Suprapubic skin (tissue), 4 donors: ENCODE data around the gene CPNE5. TPM values are rescaled to one million over a fixed set of nuclear protein-coding genes. Genes with fewer than 3 reads are reported as not detected.

Experiments
- DNase-seq, 2 donors: peaks; one replicate each; pipeline ENCODE4 v3.0.0-alpha.2; 2019; ENCODE audit warnings: low spot score in 2 of 2
- H3K27ac ChIP-seq: fragments of 200-600 bp; sonication (generic); one replicate; pipeline ENCODE4 v1.5.1; 2019
- H3K27me3 ChIP-seq: fragments of 200-600 bp; sonication (generic); one replicate; pipeline ENCODE4 v1.5.1; 2019
- H3K36me3 ChIP-seq: fragments of 200-600 bp; sonication (generic); one replicate; pipeline ENCODE4 v1.5.1; 2019
- H3K4me1 ChIP-seq: fragments of 200-600 bp; sonication (generic); one replicate; pipeline ENCODE4 v1.5.1; 2019
- H3K4me3 ChIP-seq: fragments of 200-600 bp; sonication (generic); one replicate; pipeline ENCODE4 v1.5.1; 2019; ENCODE audit warnings: mild to moderate bottlenecking
- H3K9me3 ChIP-seq: fragments of 200-600 bp; sonication (generic); one replicate; pipeline ENCODE4 v1.5.1; 2019
- EP300 ChIP-seq: sonication (generic); formaldehyde crosslinking; IDR thresholded peaks from one replicate; pipeline ENCODE4 v1.6.1; 2017; ENCODE audit warnings: antibody characterized with exemption
- POLR2A ChIP-seq, 2 donors: fragments of 450-650 bp; IDR thresholded peaks; one replicate each; pipeline ENCODE4 v1.6.1; 2017; ENCODE audit warnings: antibody characterized with exemption in 2 of 2, mild to moderate bottlenecking in 2 of 2, moderate library complexity in 2 of 2
- POLR2AphosphoS5 ChIP-seq, 3 donors: sonication (generic); formaldehyde crosslinking; IDR thresholded peaks; one replicate each; pipeline ENCODE4 v1.6.1; 2017; ENCODE audit warnings: antibody characterized with exemption in 3 of 3
- WGBS: methylation state at CpG from one replicate; pipeline ENCODE4 v1.1.5; 2018; 5-methylcytosine and 5-hydroxymethylcytosine counted together
- total RNA-seq, 4 donors: library from RNA; depleted of rRNA; stranded (reverse); fragments of >200 nt; gene quantifications; one replicate each; pipeline ENCODE4 v1.1.0, GENCODE V29; 2016
- TF ChIP-seq, protein P1 (sequence below), 2 donors: fragments of 200-600 bp in 1 of 2; fragments of 450-650 bp in 1 of 2; sonication (generic) in 1 of 2; IDR thresholded peaks; one replicate each; pipeline ENCODE4 v1.5.1; 2016 to 2019; ENCODE audit warnings: antibody characterized with exemption in 2 of 2, mild to moderate bottlenecking in 1 of 2, moderate library complexity in 1 of 2

CPNE5 gene
- total RNA-seq, 4 donors from 2014 or later = 0.48 to 1.2 (median 0.90) TPM

DNA sequence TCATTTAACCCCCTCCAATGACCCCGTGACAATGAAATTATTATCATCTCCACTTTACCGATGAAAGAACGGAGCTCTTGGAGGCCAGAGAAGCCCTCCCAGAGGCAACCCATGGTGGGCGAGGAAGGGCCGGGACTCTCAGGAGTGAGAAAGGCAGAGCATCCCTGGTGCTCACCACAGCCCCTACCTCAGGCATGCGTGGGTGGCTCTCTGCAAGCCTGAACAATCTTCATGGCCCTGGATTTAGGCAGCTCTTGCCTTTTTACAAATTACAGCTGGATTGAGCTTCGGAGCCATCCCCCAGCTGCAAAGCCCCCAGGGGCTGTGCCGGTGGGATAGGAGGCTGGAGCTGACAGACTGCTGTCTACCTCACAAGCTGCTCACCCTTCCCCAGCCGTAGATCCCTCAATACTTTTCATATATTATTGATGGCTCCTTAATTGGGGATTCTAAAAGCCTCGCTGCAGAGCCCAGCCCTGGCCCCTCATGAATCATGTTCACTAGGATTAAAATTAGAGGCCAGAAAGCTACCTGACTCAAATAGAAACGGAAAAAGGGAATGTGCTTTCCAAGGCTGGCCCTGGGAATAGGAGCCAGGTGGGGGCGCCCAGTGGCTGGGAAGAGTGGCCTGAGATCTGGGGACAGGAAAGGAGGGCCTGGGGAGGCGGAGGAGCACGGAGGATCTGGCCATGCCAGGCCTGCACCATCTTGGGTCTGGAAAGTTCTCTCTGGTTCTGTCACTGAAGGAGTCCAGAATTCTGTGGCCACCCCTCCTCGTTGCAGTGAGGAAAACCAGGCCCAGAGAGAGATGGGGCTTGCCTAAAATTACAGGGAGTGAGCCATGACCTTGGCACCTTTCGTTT lies 29.1 kb downstream of the CPNE5 start:
- WGBS = 81% methylated on average over 16 of the region's 16 CpGs
- no peak for DNase-seq
- H3K9me3 ChIP-seq = no peaks in the 10 kb centered on the region
- H3K27ac ChIP-seq = no peak overlapping the region
- H3K4me3 ChIP-seq = no peak overlapping the region
- H3K36me3 ChIP-seq = no peaks in the 10 kb centered on the region
- H3K4me1 ChIP-seq = no peaks in the 10 kb centered on the region
- TF ChIP-seq POLR2AphosphoS5 (IDR thresholded peaks at IDR 0.05) = no peak
- TF ChIP-seq EP300 = no peak
- no peak for TF ChIP-seq POLR2A (IDR thresholded peaks at IDR 0.05)
- H3K27me3 ChIP-seq = no peaks in the 10 kb centered on the region

DNA sequence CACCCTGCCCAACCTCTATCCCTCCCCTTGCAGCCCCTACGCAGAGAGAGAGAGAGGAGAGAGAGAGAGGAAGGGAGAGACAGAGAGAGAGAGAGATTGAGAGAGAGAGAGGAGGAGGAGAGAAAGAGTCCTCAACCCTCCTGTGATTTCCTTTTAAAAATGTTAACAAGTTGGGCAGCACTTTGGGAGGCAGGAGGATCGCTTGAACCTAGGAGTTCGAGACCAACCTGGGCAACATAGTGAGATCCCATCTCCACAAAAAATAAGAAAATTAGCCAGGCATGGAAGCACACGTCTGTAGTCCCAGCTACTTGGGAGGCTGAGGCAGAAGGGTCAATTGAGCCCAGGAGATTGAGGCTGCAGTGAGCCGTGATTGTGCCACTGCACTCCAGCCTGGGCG lies 30.1 kb downstream of the CPNE5 start:
- H3K4me3 ChIP-seq = no peak overlapping the region
- no peak for DNase-seq
- H3K27me3 ChIP-seq = no peaks in the 10 kb centered on the region
- H3K9me3 ChIP-seq = no peaks in the 10 kb centered on the region
- no peak overlapping the region for H3K27ac ChIP-seq
- H3K4me1 ChIP-seq = no peaks in the 10 kb centered on the region
- H3K36me3 ChIP-seq = no peaks in the 10 kb centered on the region
- WGBS = 93% methylated on average over 6 of the region's 6 CpGs
- TF ChIP-seq, protein P1, sequence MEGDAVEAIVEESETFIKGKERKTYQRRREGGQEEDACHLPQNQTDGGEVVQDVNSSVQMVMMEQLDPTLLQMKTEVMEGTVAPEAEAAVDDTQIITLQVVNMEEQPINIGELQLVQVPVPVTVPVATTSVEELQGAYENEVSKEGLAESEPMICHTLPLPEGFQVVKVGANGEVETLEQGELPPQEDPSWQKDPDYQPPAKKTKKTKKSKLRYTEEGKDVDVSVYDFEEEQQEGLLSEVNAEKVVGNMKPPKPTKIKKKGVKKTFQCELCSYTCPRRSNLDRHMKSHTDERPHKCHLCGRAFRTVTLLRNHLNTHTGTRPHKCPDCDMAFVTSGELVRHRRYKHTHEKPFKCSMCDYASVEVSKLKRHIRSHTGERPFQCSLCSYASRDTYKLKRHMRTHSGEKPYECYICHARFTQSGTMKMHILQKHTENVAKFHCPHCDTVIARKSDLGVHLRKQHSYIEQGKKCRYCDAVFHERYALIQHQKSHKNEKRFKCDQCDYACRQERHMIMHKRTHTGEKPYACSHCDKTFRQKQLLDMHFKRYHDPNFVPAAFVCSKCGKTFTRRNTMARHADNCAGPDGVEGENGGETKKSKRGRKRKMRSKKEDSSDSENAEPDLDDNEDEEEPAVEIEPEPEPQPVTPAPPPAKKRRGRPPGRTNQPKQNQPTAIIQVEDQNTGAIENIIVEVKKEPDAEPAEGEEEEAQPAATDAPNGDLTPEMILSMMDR (IDR thresholded peaks at IDR 0.05) = no peak
- no peak for TF ChIP-seq POLR2AphosphoS5 (IDR thresholded peaks at IDR 0.05)
- no peak for TF ChIP-seq EP300
- no peak for TF ChIP-seq POLR2A (IDR thresholded peaks at IDR 0.05)

DNA sequence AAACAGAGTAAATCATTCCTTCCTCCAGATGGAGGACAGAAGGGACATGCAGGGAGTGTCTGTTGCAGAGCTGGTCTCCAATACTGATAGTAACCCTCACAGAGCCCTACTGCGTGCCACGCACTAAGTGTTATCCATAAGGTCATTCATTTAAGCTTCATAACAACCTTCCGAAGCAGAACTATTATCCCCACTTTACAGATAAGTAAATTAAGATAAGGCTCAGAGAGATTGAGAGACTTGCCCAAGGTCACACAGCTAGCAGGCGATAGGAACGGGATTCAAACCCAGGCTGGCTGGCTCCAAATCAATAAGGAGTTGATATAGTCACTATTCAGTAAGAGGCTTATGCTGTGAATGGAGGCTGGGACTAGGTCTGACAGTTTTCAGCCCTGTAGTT lies 30.6 kb downstream of the CPNE5 start:
- Histone ChIP-seq H3K9me3 (no peaks in the 10 kb centered on the region), H3K4me3 (no peak overlapping the region), H3K27me3 (no peaks in the 10 kb centered on the region), H3K36me3 (no peaks in the 10 kb centered on the region), H3K27ac (no peak overlapping the region), H3K4me1 (no peaks in the 10 kb centered on the region)
- 95% methylated on average over 5 of the region's 5 CpGs for WGBS
- TF ChIP-seq POLR2AphosphoS5 (IDR thresholded peaks at IDR 0.05) (no peak), EP300 (no peak), POLR2A (IDR thresholded peaks at IDR 0.05) (no peak)
- TF ChIP-seq, protein P1 (IDR thresholded peaks at IDR 0.05) = no peak
- no peak for DNase-seq

DNA sequence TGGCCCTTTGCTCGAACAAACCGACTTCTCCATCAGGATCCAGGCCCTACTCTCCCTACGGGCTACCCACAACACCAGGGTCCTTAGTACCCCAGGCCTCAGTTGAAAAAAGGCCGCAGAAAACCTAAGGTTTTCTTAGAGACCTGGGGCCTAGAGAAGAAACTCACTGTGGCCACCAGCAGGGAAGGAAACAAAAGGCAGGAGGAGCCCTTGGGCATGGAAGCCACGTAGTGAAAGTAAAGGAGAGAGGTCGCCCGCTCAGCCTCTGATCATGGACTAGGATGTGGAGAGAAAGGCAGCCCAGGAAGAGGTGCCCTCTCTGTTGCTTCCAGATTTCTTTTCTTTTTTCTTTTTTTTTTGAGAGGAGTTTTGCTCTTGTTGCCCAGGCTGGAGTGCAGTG lies 31.5 kb downstream of the CPNE5 start:
- no peaks in the 10 kb centered on the region for H3K4me1 ChIP-seq
- WGBS = 98% methylated on average over 7 of the region's 7 CpGs
- no peak overlapping the region for H3K27ac ChIP-seq
- no peaks in the 10 kb centered on the region for H3K36me3 ChIP-seq
- H3K9me3 ChIP-seq = no peaks in the 10 kb centered on the region
- no peak overlapping the region for H3K4me3 ChIP-seq
- H3K27me3 ChIP-seq = no peaks in the 10 kb centered on the region
- TF ChIP-seq POLR2AphosphoS5 (IDR thresholded peaks at IDR 0.05) = no peak
- TF ChIP-seq, protein P1 (IDR thresholded peaks at IDR 0.05) = no peak
- TF ChIP-seq POLR2A (IDR thresholded peaks at IDR 0.05) = no peak
- no peak for TF ChIP-seq EP300
- DNase-seq = no peak

DNA sequence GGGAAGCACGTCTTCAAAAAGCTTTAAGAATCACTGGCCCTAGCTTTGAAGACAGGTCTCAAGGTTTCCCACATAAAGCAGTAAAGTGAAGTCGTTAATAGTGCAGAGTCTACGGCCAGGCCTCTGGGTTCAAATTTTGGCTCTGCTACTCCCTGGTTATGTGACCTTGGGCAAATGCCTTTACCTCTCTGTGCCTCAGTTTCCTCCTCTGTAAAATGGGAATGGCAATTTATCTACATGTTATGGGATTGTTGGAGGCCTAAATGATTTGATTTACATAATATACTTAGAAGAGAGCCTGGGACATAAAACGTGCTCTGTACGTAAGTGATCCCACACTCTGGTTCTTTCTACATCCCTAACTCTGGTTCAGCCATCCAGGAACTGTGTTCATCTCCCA lies 32.1 kb downstream of the CPNE5 start:
- Histone ChIP-seq H3K36me3 (no peaks in the 10 kb centered on the region), H3K9me3 (no peaks in the 10 kb centered on the region), H3K27me3 (no peaks in the 10 kb centered on the region), H3K4me1 (no peaks in the 10 kb centered on the region), H3K27ac (no peak overlapping the region), H3K4me3 (no peak overlapping the region)
- WGBS = 81% methylated on average over 5 of the region's 5 CpGs
- no peak for DNase-seq
- TF ChIP-seq, protein P1 (IDR thresholded peaks at IDR 0.05) = no peak
- TF ChIP-seq POLR2A (IDR thresholded peaks at IDR 0.05) (no peak), POLR2AphosphoS5 (IDR thresholded peaks at IDR 0.05) (no peak), EP300 (no peak)
